Testis (tissue), 2 donors: ENCODE measurements around the gene TNS1.

ENCODE experiments used
- CTCF ChIP-seq, 3 experiments: fragments of 450-650 bp in 2 of 3; fragments of 200-600 bp in 1 of 3; sonication (generic) in 1 of 3; IDR thresholded peaks; one replicate each; pipeline ENCODE4 v1.5.1; 2016 to 2019; ENCODE audit warnings: antibody characterized with exemption in 3 of 3, mild to moderate bottlenecking in 2 of 3, moderate library complexity in 1 of 3
- POLR2A ChIP-seq: fragments of 450-650 bp; IDR thresholded peaks from one replicate; pipeline ENCODE4 v1.6.1; 2017; ENCODE audit warnings: antibody characterized with exemption, mild to moderate bottlenecking, moderate library complexity

GRCh38 chr2:217934321-217935131, 68.3 kb downstream of the TNS1 start:
- TF ChIP-seq CTCF (IDR thresholded peaks at IDR 0.05) = no peak
- TF ChIP-seq POLR2A = no peak
